Fibroblast of mammary gland (primary cell): ENCODE data around the gene RELA.

Experiments used
- DNase-seq: peaks from one replicate; pipeline ENCODE4 v3.0.0-alpha.2; 2010; ENCODE audit warnings: low read depth
- H3K4me3 ChIP-seq: 2 replicates; pipeline ENCODE4 v1.5.1; 2011; ENCODE audit warnings: low read depth, mild to moderate bottlenecking, low read length, moderate library complexity; ENCODE audit not compliant: control insufficient read depth
- CTCF ChIP-seq: conservative IDR thresholded peaks from 2 replicates; pipeline ENCODE4 v1.5.1; 2011; ENCODE audit warnings: low read depth, low read length, inconsistent platforms; ENCODE audit not compliant: control insufficient read depth, insufficient read depth

RELA gene

GRCh38 chr11:65636108-65637031 lies 26.3 kb downstream of the RELA start:
- TF ChIP-seq CTCF, result no peak
- no peak for DNase-seq
- no peak overlapping the region for H3K4me3 ChIP-seq

- no peak for TF ChIP-seq CTCF
- H3K4me3 ChIP-seq, result no peak overlapping the region
- DNase-seq, result no peak
Measured at GRCh38 chr11:65634905-65635731, 27.6 kb downstream of the RELA start.

DNA sequence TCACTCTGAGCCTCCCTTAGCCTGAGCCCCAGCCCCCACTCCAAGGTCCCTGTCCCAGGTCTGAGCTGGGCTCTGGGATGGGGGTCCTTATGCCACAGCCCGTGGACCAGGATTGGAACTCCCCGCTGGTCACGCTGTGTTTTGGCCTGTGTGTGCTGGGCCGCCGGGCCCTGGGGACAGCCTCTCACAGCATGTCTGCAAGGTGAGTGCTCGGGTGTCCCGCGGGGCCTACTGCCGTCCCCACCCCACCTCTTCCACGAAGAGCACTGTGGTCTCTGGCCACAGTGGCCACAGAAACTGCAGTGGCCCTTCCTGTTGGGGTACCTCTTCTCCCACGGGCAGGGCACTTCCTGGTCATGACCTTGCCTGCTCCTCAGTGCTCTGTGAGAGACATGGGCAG lies 28.3 kb downstream of the RELA start:
- no peak overlapping the region for H3K4me3 ChIP-seq
- no peak for TF ChIP-seq CTCF

GRCh38 chr11:65634109-65634436 lies 28.6 kb downstream of the RELA start:
- no peak for DNase-seq
- no peak overlapping the region for H3K4me3 ChIP-seq
- TF ChIP-seq CTCF, result no peak

More for the DNA sequence above, 28.3 kb downstream of the RELA start:
- DNase-seq, result no peak

DNA sequence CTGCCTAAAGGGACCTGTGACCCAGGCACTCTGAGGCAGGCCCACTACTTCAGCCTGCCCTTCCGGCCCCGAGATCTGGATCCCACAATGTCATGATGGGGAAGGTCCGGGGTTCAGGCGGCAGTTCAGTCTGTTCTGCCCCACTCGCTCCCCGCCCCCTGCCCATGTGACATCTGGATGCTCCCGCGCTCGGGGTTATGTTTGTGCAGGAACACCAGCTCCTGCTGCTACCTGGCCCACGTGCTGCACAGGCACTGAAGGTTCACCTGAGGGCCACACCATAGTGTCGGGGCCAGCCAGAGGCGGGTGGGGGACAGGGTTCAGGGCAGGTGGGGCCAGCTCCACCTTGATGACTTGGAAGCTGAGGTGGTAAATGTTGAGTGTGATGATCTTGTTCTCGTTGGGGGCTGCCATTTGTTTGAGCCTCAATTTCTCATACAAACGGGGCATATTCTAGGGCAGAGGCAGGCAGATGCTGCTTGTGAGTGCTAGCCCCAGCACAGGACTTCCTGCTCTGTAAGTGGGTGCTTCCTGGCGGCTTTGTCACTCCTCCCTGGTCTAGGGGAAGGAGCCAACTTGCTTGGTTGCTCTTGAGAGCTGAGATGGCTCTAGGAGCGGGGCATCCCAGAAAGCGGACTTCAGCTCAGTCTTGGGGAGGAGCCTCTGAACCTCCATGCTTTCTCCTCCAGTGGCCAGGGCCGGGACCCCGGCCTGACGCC lies 29.2 kb downstream of the RELA start:
- no peak for DNase-seq
- TF ChIP-seq CTCF, result no peak
- H3K4me3 ChIP-seq, result no peak overlapping the region

GRCh38 chr11:65630215-65630614 lies 32.5 kb downstream of the RELA start:
- H3K4me3 ChIP-seq, result no peak overlapping the region
- no peak for DNase-seq
- TF ChIP-seq CTCF, result no peak
